Mesendoderm (in vitro differentiated cells): ENCODE measurements around the gene VAV3.

Experiments used
- DNase-seq: peaks from one replicate; pipeline ENCODE4 v3.0.0; 2013
- H2AK5ac ChIP-seq: 2 replicates; pipeline ENCODE4 v1.6.1; 2013; ENCODE audit warnings: low read length, inconsistent platforms
- H2BK120ac ChIP-seq: 2 replicates; pipeline ENCODE4 v1.6.1; 2013; ENCODE audit warnings: low read depth, mild to moderate bottlenecking, low read length, moderate library complexity, mixed read lengths
- H2BK15ac ChIP-seq: replicated peaks from 2 replicates; pipeline ENCODE4 v1.6.1; 2013; ENCODE audit warnings: low read depth, mild to moderate bottlenecking, moderate library complexity
- H2BK5ac ChIP-seq: 2 replicates; pipeline ENCODE4 v1.6.1; 2013; ENCODE audit warnings: low read length, inconsistent platforms
- H3K18ac ChIP-seq: 2 replicates; pipeline ENCODE4 v1.6.1; 2013; ENCODE audit warnings: mild to moderate bottlenecking, low read length, mixed read lengths
- H3K23ac ChIP-seq: one replicate; pipeline ENCODE4 v1.6.1; 2013; ENCODE audit warnings: low read length
- H3K27ac ChIP-seq: 2 replicates; pipeline ENCODE4 v1.5.1; 2013; ENCODE audit warnings: low read depth, mild to moderate bottlenecking, inconsistent platforms, low read length, moderate library complexity
- H3K27me3 ChIP-seq: 2 replicates; pipeline ENCODE4 v1.6.1; 2013; ENCODE audit warnings: low read length, control low read depth, mild to moderate bottlenecking, inconsistent platforms; ENCODE audit not compliant: insufficient read depth, poor library complexity
- H3K36me3 ChIP-seq: 2 replicates; pipeline ENCODE4 v1.6.1; 2013; ENCODE audit warnings: low read length, inconsistent platforms; ENCODE audit not compliant: control insufficient read depth, insufficient read depth
- H3K4ac ChIP-seq: one replicate; pipeline ENCODE4 v1.6.1; 2013; ENCODE audit warnings: low read depth, mild to moderate bottlenecking, low read length, moderate library complexity
- H3K4me1 ChIP-seq: 2 replicates; pipeline ENCODE4 v1.6.1; 2013; ENCODE audit warnings: low read depth, low read length, inconsistent platforms; ENCODE audit not compliant: control insufficient read depth
- H3K4me2 ChIP-seq: 2 replicates; pipeline ENCODE4 v1.6.1; 2013; ENCODE audit warnings: low read length
- H3K4me3 ChIP-seq: 2 replicates; pipeline ENCODE4 v1.5.1; 2013; ENCODE audit warnings: mild to moderate bottlenecking, low read length
- H3K56ac ChIP-seq: one replicate; pipeline ENCODE4 v1.6.1; 2013; ENCODE audit warnings: low read length
- H3K79me1 ChIP-seq: 2 replicates; pipeline ENCODE4 v1.6.1; 2013; ENCODE audit warnings: low read length, inconsistent platforms
- H3K79me2 ChIP-seq: 2 replicates; pipeline ENCODE4 v1.6.1; 2013; ENCODE audit warnings: mild to moderate bottlenecking, low read length; ENCODE audit not compliant: control insufficient read depth, insufficient read depth
- H3K9ac ChIP-seq: 2 replicates; pipeline ENCODE4 v1.6.1; 2013; ENCODE audit warnings: low read length, inconsistent platforms
- H4K5ac ChIP-seq: one replicate; pipeline ENCODE4 v1.6.1; 2013; ENCODE audit warnings: low read length
- H4K8ac ChIP-seq: one replicate; pipeline ENCODE4 v1.6.1; 2013; ENCODE audit warnings: low read depth, mild to moderate bottlenecking, control low read depth, low read length, moderate library complexity
- WGBS: extraction: QIAGEN DNeasy Blood & Tissue Kit; methylation state at CpG from one replicate; pipeline ENCODE4 v1.1.7; 2013; ENCODE audit warnings: low lambda C conversion rate, missing lambda C conversion rate; ENCODE audit not compliant: insufficient coverage; ENCODE audit errors: extremely low coverage; 5-methylcytosine and 5-hydroxymethylcytosine counted together

Gene VAV3

GRCh38 chr1:107530543-107530942 lies 434.4 kb downstream of the VAV3 start:
- no peak overlapping the region for H3K23ac ChIP-seq
- no peak overlapping the region for H3K56ac ChIP-seq
- H2BK15ac ChIP-seq = no peak overlapping the region
- H3K79me1 ChIP-seq = no peaks in the 10 kb centered on the region
- no peaks in the 10 kb centered on the region for H3K36me3 ChIP-seq
- H3K18ac ChIP-seq = no peak overlapping the region
- no peaks in the 10 kb centered on the region for H3K27me3 ChIP-seq
- H3K9ac ChIP-seq = no peak overlapping the region
- H2BK120ac ChIP-seq = no peak overlapping the region
- no CpG with 5 or more reads among the region's 6 CpGs for WGBS
- no peak overlapping the region for H4K5ac ChIP-seq
- no peaks in the 10 kb centered on the region for H3K79me2 ChIP-seq
- no peak overlapping the region for H3K27ac ChIP-seq
- H3K4me3 ChIP-seq = no peak overlapping the region
- H3K4me2 ChIP-seq = no peak overlapping the region
- no peak overlapping the region for H3K4ac ChIP-seq
- no peak for DNase-seq
- H2AK5ac ChIP-seq = no peak overlapping the region
- H3K4me1 ChIP-seq = no peaks in the 10 kb centered on the region
- H4K8ac ChIP-seq = no peak overlapping the region
- H2BK5ac ChIP-seq = no peak overlapping the region

GRCh38 chr1:107529511-107530149 lies 435.4 kb downstream of the VAV3 start:
- no peak overlapping the region for H3K18ac ChIP-seq
- H3K23ac ChIP-seq = no peak overlapping the region
- no peak overlapping the region for H2BK15ac ChIP-seq
- H3K4me1 ChIP-seq = peaks cover 6% of the 10 kb centered on the region
- no peak overlapping the region for H3K4ac ChIP-seq
- no peak overlapping the region for H2BK120ac ChIP-seq
- H3K27ac ChIP-seq = no peak overlapping the region
- H3K4me2 ChIP-seq = no peak overlapping the region
- no peaks in the 10 kb centered on the region for H3K36me3 ChIP-seq
- H3K56ac ChIP-seq = no peak overlapping the region
- H4K8ac ChIP-seq = no peak overlapping the region
- WGBS = no CpG with 5 or more reads among the region's 6 CpGs
- no peak overlapping the region for H3K4me3 ChIP-seq
- no peak overlapping the region for H2BK5ac ChIP-seq
- H4K5ac ChIP-seq = no peak overlapping the region
- no peaks in the 10 kb centered on the region for H3K79me2 ChIP-seq
- no peak overlapping the region for H3K9ac ChIP-seq
- no peaks in the 10 kb centered on the region for H3K79me1 ChIP-seq
- no peak overlapping the region for H2AK5ac ChIP-seq
- no peaks in the 10 kb centered on the region for H3K27me3 ChIP-seq
- DNase-seq = peak; percentile 70

- Histone ChIP-seq H3K79me2 (no peaks in the 10 kb centered on the region), H3K79me1 (no peaks in the 10 kb centered on the region), H4K8ac (no peak overlapping the region), H2AK5ac (no peak overlapping the region), H3K18ac (no peak overlapping the region), H3K36me3 (no peaks in the 10 kb centered on the region), H3K4me1 (peaks cover 11% of the 10 kb centered on the region), H3K27me3 (no peaks in the 10 kb centered on the region), H3K56ac (no peak overlapping the region), H3K9ac (no peak overlapping the region), H3K4me3 (no peak overlapping the region), H4K5ac (no peak overlapping the region), H3K4ac (no peak overlapping the region), H3K23ac (no peak overlapping the region), H3K4me2 (no peak overlapping the region), H2BK120ac (no peak overlapping the region), H2BK5ac (no peak overlapping the region), H2BK15ac (no peak overlapping the region), H3K27ac (no peak overlapping the region)
- no peak for DNase-seq
- no CpG with 5 or more reads among the region's 2 CpGs for WGBS
Observed at GRCh38 chr1:107526524-107527198, 438.3 kb downstream of the VAV3 start.

GRCh38 chr1:107525961-107526360 lies 439.0 kb downstream of the VAV3 start:
- Histone ChIP-seq H4K8ac (no peak overlapping the region), H3K79me2 (no peaks in the 10 kb centered on the region), H3K27ac (no peak overlapping the region), H4K5ac (no peak overlapping the region), H2AK5ac (no peak overlapping the region), H2BK5ac (no peak overlapping the region), H2BK120ac (no peak overlapping the region), H3K79me1 (no peaks in the 10 kb centered on the region), H3K18ac (peak overlapping the region; percentile 61), H3K4ac (no peak overlapping the region), H3K23ac (no peak overlapping the region), H3K36me3 (no peaks in the 10 kb centered on the region), H2BK15ac (no peak overlapping the region), H3K27me3 (no peaks in the 10 kb centered on the region), H3K4me3 (no peak overlapping the region), H3K4me1 (peaks cover 11% of the 10 kb centered on the region), H3K56ac (no peak overlapping the region), H3K9ac (no peak overlapping the region), H3K4me2 (no peak overlapping the region)
- no CpG with 5 or more reads among the region's 2 CpGs for WGBS
- no peak for DNase-seq

- Histone ChIP-seq H3K4me1 (peaks cover 11% of the 10 kb centered on the region), H3K56ac (no peak overlapping the region), H3K27me3 (no peaks in the 10 kb centered on the region), H3K18ac (no peak overlapping the region), H2AK5ac (no peak overlapping the region), H2BK120ac (no peak overlapping the region), H3K36me3 (no peaks in the 10 kb centered on the region), H2BK15ac (no peak overlapping the region), H3K79me1 (no peaks in the 10 kb centered on the region), H3K9ac (no peak overlapping the region), H3K4ac (no peak overlapping the region), H2BK5ac (no peak overlapping the region), H4K5ac (no peak overlapping the region), H3K27ac (no peak overlapping the region), H3K4me3 (no peak overlapping the region), H4K8ac (no peak overlapping the region), H3K79me2 (no peaks in the 10 kb centered on the region), H3K4me2 (no peak overlapping the region), H3K23ac (no peak overlapping the region)
- no CpG with 5 or more reads among the region's 1 CpG for WGBS
- peak; percentile 93 for DNase-seq
Observed at GRCh38 chr1:107525145-107525544, 439.8 kb downstream of the VAV3 start.
